ENCODE results near the gene NDUFV1.

Gene NDUFV1

GRCh38 chr11:67640758-67641337 lies 34.1 kb downstream of the NDUFV1 start:
- no peak for DNase-seq (ENCODE audit: low read depth in 2 of 2)

- no peak for DNase-seq (ENCODE audit: low read depth in 2 of 2)
Observed at GRCh38 chr11:67641338-67642172, 34.8 kb downstream of the NDUFV1 start.

- DNase-seq (ENCODE audit: low read depth in 2 of 2), result no peak
Observed at GRCh38 chr11:67642173-67643120, 35.7 kb downstream of the NDUFV1 start.

- no peak for DNase-seq (ENCODE audit: low read depth in 2 of 2)
Observed at GRCh38 chr11:67644042-67644441, 37.3 kb downstream of the NDUFV1 start.

- DNase-seq (ENCODE audit: low read depth in 2 of 2), result no peak
Observed at GRCh38 chr11:67644472-67645418, 38.0 kb downstream of the NDUFV1 start.

GRCh38 chr11:67645521-67646461 lies 39.1 kb downstream of the NDUFV1 start:
- no peak for DNase-seq (ENCODE audit: low read depth in 2 of 2)

GRCh38 chr11:67646535-67647336 lies 40.0 kb downstream of the NDUFV1 start:
- no peak for DNase-seq (ENCODE audit: low read depth in 2 of 2)

- no peak for DNase-seq (ENCODE audit: low read depth in 2 of 2)
Observed at GRCh38 chr11:67647471-67647870, 40.7 kb downstream of the NDUFV1 start.

GRCh38 chr11:67648140-67648795 lies 41.5 kb downstream of the NDUFV1 start:
- no peak for DNase-seq (ENCODE audit: low read depth in 2 of 2)

- DNase-seq (ENCODE audit: low read depth in 2 of 2), result no peak
Observed at GRCh38 chr11:67648796-67649613, 42.3 kb downstream of the NDUFV1 start.

GRCh38 chr11:67649634-67650510 lies 43.1 kb downstream of the NDUFV1 start:
- DNase-seq (ENCODE audit: low read depth in 2 of 2), result no peak

- DNase-seq (ENCODE audit: low read depth in 2 of 2), result no peak
Observed at GRCh38 chr11:67651976-67652781, 45.4 kb downstream of the NDUFV1 start.

GRCh38 chr11:67652965-67653845 lies 46.5 kb downstream of the NDUFV1 start:
- no peak for DNase-seq (ENCODE audit: low read depth in 2 of 2)

- no peak for DNase-seq (ENCODE audit: low read depth in 2 of 2)
Observed at GRCh38 chr11:67654225-67654624, 47.5 kb downstream of the NDUFV1 start.

Data from fibroblast of skin of left biceps (primary cell).